Measurements from ENCODE around the gene PHPT1. TPM values are rescaled to one million over a fixed set of nuclear protein-coding genes. Genes with fewer than 3 reads are reported as not detected.

PHPT1 gene
- total RNA-seq, 1 experiment from 2014 or later = 161 TPM

DNA sequence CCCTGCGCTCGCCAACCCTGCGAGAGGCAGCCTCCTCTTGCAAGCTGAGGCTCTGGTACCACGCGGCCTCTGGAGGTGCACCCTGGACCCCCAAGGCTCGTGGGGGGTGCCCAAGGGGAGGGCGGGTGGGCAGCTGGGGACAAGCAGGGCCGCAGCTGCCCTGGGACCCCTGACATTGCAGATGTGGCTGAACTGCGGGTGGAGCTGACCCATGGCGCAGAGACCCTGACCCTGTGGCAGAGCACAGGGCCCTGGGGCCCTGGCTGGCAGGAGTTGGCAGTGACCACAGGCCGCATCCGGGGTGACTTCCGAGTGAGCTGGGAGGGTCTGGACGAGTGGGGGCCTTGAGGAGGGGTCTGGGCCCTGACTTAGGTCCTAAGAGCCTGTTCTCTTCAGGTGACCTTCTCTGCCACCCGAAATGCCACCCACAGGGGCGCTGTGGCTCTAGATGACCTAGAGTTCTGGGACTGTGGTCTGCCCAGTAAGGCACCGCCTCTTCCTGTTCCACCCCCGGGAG lies 4.4 kb downstream of the PHPT1 start:
- Histone ChIP-seq H2AK5ac (ENCODE audit: insufficient read length, low read length) (no peak overlapping the region), H3K4me2 (ENCODE audit: insufficient read depth, insufficient read length, low read length) (no peak overlapping the region), H4K8ac (replicated peaks; ENCODE audit: insufficient read length, low read depth, low read length) (no peak overlapping the region), H3K4ac (ENCODE audit: low read depth, low read length) (no peak overlapping the region), H4K5ac (ENCODE audit: insufficient read length, low read depth, low read length) (no peak overlapping the region), H3K14ac (ENCODE audit: insufficient read depth, low read length) (no peak overlapping the region), H3K9me3 (ENCODE audit: control insufficient read depth, low read depth, low read length) (no peaks in the 10 kb centered on the region), H4K91ac (ENCODE audit: insufficient read length, low read depth, low read length) (no peak overlapping the region), H2BK5ac (ENCODE audit: insufficient read length, low read length) (no peak overlapping the region), H2BK20ac (ENCODE audit: low read depth, low read length, poor library complexity, severe bottlenecking) (no peak overlapping the region), H3K79me2 (ENCODE audit: insufficient read depth, low read length) (no peaks in the 10 kb centered on the region), H3K18ac (ENCODE audit: insufficient read length, low read depth, low read length) (no peak overlapping the region), H3K9ac (ENCODE audit: extremely low read depth, insufficient read length, low read length) (no peak overlapping the region), H2BK120ac (ENCODE audit: low read depth, low read length, poor library complexity, severe bottlenecking) (no peak overlapping the region), H3K27ac (ENCODE audit: insufficient read length, low read depth, low read length) (no peak overlapping the region), H4K20me1 (ENCODE audit: control insufficient read depth, insufficient read depth, insufficient read length) (no peaks in the 10 kb centered on the region), H3T11ph (ENCODE audit: low read length) (no peak overlapping the region), H3K23me2 (ENCODE audit: insufficient read length, low read depth, low read length, poor library complexity, severe bottlenecking) (no peaks in the 10 kb centered on the region), H2BK15ac (ENCODE audit: low read depth, low read length) (no peak overlapping the region), H3K4me1 (ENCODE audit: insufficient read depth, low read length) (no peaks in the 10 kb centered on the region), H3K79me1 (ENCODE audit: insufficient read depth, low read depth, low read length, poor library complexity, severe bottlenecking) (no peaks in the 10 kb centered on the region), H3K27me3 (ENCODE audit: insufficient read depth, low read length) (no peaks in the 10 kb centered on the region), H3K23ac (ENCODE audit: insufficient read length, low read depth, low read length) (no peak overlapping the region), H2BK12ac (ENCODE audit: insufficient read length, low read depth, low read length) (no peak overlapping the region), H2AFZ (ENCODE audit: low read length) (no peak overlapping the region), H3K56ac (ENCODE audit: insufficient read length, low read depth, low read length) (no peak overlapping the region)
- H3K4me3 Mint-ChIP-seq = no peak overlapping the region
- WGBS (ENCODE audit: extremely low coverage, insufficient read length, low lambda C conversion rate) = no CpG with 5 or more reads among the region's 18 CpGs
- H3K4me1 Mint-ChIP-seq = peaks cover 2 to 5% of the 10 kb centered on the region in 2 experiments; a peak in 3 of 4 replicates
- H3K9me3 Mint-ChIP-seq = no peaks in the 10 kb centered on the region
- TF ChIP-seq, protein P1, sequence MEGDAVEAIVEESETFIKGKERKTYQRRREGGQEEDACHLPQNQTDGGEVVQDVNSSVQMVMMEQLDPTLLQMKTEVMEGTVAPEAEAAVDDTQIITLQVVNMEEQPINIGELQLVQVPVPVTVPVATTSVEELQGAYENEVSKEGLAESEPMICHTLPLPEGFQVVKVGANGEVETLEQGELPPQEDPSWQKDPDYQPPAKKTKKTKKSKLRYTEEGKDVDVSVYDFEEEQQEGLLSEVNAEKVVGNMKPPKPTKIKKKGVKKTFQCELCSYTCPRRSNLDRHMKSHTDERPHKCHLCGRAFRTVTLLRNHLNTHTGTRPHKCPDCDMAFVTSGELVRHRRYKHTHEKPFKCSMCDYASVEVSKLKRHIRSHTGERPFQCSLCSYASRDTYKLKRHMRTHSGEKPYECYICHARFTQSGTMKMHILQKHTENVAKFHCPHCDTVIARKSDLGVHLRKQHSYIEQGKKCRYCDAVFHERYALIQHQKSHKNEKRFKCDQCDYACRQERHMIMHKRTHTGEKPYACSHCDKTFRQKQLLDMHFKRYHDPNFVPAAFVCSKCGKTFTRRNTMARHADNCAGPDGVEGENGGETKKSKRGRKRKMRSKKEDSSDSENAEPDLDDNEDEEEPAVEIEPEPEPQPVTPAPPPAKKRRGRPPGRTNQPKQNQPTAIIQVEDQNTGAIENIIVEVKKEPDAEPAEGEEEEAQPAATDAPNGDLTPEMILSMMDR (conservative IDR thresholded peaks at IDR 0.05) = peak; percentile 28; the same call in 2 of the 3 replicates
- H3K27me3 Mint-ChIP-seq (ENCODE audit: low read depth) = peaks cover 2% of the 10 kb centered on the region
- no peak overlapping the region for H3K27ac Mint-ChIP-seq
- H3K36me3 Mint-ChIP-seq (ENCODE audit: insufficient read depth in 1 of 3, low read depth in 3 of 3) = peaks cover 0 to 12% (median 10%) of the 10 kb centered on the region in 3 experiments; a peak in 4 of 7 replicates
- no peak for DNase-seq
